Stimulated activated CD4-positive, alpha-beta T cell treated with anti-CD3 and anti-CD28 coated beads, Interleukin-15, amount 100 ng/mL, for 24 hours (primary cell): ENCODE results near the gene EPX.

Experiments used
- DNase-seq: peaks from one replicate; pipeline ENCODE4 v3.0.0-alpha.2; 2020

Gene EPX

DNA sequence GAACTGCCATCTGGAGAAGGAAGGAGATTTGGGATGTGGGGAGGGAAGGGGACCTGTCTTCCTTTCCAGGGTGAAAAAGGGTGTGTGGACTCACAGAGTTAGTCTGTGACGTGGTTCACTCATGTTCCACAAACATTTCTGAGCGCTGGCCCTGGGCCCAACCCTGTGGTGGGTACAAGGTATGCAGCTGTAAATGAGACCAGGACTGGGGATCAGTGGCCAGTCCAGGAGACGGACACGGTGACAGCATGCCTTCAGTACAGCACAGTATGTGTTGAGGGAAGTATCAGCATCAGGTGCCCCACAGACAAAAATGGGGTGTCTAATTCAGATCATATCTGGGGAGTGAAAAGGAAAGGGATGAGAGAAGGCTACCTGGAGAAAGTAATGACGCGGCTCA, 5.5 kb upstream of the EPX start:
- DNase-seq: no peak

DNA sequence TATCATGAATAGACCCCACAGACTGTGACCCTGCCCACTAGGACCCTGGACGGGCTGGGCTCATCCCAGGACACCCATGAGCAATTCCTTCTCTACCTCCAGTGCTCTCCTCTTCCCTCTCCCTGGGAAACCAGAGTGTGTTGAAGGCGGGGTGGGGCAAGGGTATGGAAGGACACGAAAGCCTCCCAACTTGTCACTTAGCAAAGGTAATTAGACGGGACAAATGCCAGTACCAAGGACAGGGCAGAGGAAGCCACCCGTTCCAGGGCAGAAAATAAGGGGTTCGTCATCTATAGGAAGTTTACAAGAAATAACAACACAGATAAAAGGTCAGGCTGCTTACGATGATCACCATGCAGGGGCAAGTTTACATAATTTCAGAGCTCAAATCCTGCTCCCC, 4.9 kb upstream of the EPX start:
- DNase-seq: no peak

DNA sequence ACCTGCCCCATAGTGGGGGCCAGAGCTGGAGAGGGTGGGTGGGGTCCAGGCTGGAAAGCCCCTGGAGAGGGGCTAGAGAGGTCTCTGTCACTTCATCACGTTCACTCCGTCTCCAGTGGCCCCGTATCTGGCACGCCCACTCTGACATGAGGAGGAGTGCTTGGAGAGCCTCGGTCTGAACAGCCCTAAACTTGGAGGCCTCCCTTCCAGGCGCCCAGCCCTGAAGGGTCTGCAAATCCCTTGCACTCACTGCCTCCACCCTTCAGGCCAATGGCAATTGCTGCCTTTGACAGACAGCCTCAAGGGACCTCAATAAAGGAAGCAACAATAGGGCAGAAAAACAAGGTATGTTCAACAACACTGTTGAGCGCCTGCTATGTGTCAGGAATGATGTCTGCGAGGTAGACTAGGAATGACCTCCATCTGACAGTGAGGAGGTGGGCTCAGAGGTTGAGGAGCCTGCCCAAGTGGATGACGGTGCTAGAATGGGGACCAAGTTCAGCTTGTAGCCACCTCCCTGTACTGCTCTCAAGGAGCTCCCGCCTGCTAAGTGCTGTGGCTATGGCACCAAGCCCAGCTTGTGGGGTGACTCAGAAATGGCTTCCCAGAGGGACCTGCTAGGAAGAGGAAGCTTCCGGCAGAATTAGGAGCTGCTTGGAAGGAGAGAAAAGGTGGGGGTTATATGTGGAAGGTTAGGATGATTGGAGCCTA, 2.9 kb upstream of the EPX start:
- no peak for DNase-seq

DNA sequence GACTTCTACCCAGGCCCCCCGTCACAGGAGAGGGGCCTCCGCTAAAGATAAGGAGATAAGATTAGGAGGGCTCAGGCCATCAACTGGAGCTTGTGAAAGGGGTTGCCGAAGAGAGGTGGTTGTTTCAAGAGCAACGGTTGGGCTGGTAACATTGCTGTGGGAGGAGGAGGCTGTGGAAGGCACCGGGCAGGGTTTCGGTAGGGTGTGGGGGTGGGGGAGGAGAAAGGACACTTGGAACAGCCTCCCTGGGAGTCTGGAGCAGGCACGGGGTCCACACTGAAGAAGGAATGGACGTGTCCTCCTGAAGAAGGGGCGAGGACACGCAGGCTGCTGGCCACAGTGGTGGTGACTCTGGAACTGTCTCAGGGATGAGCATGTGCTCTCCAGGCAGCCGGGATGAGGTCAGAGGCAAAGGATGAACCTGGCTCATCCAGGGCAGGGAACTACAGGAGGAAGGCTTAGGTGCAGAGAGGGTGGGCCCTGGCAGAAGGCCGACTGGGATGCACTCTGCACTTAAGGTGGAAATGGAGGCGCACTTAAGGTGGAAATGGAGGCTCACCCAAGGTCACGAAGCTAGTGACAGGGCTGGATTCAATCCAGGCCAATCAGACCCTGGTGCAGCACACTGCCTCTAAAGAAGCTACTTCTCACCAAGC, 1.2 kb upstream of the EPX start:
- DNase-seq: no peak

DNA sequence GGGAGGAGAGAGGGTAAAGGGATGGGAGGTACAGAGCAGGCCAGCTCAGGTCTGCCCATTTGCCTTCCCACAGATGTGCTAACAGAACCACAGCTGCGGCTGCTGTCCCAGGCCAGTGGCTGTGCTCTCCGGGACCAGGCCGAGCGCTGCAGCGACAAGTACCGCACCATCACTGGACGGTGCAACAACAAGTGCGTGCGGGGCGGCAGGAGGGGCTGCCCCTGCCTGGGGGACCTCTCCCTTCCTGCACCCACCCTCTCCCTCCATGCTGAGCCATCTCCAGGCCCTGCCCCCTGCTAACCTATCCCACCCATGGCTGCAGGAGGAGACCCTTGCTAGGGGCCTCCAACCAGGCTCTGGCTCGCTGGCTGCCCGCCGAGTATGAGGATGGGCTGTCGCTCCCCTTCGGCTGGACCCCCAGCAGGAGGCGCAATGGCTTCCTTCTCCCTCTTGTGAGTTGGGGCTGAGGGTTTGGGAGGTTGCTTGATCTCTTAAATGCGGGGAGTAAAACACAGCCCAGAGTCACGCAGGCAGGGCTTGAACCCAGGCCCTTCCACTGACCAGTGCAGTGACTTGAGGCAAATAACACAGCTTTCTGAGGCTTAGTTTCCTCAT, 1.2 kb downstream of the EPX start:
- DNase-seq: no peak

DNA sequence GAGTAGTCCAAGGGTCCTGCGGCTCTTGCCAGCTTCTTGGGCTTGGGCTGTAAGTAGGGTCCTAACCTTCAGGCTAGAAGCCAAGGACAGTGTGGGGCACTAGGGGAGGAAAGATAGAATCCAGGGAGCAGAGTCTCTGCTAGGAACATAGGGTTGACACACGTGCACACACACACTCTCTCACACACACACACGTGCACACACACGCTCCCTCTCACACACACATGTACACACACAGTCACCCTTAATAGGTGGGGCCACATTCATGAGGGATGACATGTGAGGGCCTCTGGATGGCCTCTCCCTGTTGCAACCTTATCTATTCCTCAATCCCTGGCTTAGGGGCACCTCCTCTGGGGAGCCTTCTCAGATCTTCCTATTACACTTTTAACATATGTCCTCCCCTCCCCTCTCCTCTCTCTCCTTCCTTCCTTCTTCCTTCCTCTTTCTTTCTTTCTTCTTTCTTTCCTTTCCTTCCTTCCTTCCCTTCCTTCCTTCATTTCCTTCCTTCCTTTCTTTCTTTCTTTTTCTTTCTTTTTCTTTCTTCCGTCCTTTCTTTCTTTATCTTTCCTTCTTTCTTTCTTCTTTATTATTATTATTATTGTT, 3.1 kb downstream of the EPX start:
- no peak for DNase-seq

DNA sequence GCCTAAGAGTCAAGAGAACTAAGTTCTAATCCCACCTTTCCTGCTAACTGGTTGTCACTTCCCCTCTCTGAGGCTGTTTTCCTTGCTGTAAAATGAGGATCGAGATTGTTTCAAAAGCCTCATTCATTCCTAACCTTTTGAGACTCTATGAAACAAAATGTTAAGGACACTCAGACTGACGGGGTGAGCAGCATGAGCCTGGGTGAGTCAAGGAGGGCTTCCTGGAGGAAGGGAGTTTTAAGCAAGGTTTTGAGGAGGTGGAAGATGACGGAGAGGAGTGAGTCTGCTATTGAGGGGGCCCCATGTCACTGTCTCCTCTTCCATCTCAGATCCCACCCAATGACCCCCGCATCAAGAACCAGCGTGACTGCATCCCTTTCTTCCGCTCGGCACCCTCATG, 4.1 kb downstream of the EPX start:
- no peak for DNase-seq

DNA sequence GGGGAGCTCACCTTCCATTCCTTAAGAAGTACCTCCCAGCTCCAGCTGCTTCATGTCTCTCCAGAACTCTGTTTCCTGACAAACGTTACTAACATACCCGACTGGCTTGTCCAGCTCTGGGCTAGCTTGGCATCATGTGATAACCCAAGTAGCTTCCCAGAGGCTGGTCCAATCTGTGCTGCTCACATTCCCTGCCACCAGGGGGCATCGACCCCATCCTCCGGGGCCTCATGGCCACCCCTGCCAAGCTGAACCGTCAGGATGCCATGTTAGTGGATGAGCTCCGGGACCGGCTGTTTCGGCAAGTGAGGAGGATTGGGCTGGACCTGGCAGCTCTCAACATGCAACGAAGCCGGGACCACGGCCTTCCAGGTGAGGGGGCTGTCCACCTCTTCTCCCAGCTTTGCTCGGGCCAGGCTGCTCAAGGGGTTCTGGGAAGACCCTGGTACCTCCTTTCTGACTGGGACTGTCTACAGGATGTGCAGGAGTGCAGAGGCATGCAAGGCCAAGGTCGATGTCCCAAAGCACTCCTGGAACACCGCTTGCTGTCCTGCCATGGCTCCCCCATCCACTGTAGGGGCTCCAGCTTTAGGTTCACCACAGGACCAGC, 7.6 kb downstream of the EPX start:
- peak; percentile 76 for DNase-seq

DNA sequence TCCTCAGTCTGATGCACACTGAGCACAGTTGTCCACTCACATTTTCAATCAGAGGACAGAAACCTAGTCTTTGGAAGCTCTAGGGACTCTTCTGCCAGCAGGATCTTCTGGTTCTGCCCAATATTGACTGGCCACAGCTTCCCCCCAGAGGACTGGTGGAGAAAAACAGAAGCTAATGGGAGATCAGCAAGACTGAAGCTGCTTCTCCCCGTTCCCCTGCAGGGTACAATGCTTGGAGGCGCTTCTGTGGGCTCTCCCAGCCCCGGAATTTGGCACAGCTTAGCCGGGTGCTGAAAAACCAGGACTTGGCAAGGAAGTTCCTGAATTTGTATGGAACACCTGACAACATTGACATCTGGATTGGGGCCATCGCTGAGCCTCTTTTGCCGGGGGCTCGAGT, 10.3 kb downstream of the EPX start:
- no peak for DNase-seq

DNA sequence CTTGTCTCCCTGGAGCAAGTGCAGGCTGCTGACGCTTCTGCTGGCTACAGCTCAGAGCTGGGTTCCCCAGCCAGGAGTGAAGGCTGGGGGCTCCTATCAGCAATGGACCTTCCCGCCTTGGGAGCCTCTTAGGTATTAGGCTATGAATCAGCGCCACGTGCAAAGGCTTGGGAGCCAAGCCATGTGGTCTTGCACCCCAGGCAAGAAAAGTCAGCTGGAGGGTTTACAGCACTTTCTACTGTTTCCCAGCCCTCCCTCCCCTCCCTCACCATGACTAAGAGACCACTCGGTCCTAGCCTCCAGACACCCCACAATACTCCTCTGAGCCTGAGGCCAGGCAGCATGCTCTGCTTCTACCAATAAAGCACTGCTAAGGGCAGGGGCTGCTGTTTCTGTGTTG, 12.3 kb downstream of the EPX start:
- no peak for DNase-seq

DNA sequence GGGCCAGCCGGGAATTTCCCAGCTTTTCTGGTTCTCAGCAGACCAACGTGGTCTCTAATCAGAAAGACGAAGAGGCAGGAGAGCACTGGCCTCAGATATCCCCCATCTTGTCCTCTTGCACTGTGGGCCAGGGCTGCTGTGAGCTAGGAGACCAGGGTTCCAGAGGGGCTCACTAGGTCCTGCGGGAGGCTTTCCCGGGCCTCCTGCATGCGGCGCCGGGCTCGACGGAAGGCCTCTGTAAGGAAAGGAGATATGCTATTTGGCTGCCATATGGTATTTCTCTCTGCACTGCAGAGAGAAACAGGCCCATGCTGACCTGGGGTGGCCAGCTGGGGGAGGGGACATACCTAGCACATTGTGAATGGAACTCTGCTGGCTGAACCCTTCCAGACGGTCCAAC, 13.4 kb downstream of the EPX start:
- DNase-seq: no peak

DNA sequence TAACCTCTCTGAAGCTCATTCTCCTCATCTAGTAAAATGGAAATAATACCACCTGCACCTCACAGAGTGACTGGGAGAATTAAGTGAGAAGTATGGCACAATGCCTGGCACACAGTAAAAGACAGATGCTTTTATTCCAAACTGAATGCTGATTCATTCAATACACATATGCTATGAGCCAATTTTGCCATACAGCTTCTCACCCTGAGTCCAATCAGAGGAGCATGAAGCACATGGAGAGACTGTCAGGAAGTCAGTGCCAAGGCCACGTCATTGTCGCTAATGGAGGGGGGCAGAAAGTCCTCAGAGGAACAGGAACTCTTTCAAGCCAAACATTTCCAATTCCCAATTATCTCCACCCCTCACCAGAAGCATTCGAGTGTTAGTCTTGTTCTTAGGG, 14.9 kb downstream of the EPX start:
- DNase-seq: no peak

DNA sequence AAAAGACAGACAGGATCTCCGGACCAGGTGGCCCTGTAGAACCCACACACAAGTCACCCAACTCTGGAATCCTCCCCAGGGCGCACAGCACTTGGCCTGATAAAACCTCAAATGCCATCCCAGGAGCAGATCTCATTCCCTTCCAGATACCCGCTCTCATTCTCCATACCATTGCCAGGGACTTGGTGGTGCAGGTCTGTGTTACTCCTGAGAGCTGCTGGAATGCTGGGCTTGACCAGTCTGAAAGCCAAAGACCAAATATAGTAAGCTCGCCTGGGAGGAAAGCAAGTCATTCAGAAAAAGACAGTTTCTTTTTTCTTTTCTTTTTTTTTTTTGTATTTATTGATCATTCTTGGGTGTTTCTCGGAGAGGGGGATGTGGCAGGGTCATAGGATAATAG, 15.8 kb downstream of the EPX start:
- no peak for DNase-seq

DNA sequence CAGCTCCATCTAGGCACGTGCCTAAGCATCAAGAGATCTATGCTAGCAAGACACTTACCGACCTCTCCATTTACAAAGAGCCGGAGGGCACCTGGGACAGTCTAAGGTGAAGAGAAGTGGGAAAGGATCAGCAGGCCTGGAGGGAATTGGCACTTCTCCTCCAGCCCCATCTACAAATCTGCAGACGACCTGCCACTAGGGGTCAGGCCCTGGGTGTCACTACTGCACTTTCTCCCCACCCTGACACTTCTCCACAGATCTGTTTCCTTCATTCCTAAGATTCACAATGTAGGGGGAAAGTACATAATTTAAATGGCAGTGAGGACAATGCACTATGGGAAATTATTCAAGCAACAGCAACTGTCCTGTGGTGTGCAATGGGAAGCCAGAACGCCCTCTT, 18.4 kb downstream of the EPX start:
- no peak for DNase-seq

DNA sequence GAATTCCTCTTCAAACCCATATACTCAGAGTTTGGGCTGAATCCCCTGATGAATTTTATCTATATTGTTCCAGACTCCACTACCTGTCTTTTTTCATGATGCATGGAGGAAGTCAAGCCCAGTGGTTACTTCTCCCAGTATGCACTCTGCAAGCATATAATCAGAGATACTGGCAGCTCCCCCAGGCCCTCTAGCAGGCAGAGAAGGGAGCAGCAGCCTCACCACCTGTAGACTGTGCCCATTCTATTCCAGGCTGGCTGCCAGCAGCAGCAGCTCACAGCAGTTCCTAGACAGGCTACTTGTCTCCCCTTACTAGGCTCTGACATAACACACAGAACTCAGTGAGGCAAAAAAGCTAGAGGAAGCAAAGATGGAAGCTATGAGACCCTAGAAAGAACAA, 23.2 kb downstream of the EPX start:
- DNase-seq: no peak

DNA sequence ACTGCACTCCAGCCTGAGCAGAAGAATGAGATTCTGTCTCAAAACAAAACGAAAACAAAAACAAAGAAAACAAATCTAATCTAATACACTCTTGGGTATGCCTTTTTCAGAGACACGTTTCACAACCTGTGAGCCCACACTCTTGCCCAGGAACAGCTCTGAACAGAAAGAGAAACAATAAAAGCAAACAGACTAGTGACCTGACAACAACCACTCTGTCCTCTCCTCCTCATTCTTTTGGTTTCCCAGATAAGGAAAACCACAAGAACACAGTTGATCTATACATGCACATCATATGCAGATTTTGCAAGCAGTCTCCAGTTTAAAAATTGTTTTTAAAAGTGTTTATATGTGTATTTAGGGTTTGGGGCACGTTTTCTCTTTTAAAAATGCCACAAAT, 25.2 kb downstream of the EPX start:
- no peak for DNase-seq

DNA sequence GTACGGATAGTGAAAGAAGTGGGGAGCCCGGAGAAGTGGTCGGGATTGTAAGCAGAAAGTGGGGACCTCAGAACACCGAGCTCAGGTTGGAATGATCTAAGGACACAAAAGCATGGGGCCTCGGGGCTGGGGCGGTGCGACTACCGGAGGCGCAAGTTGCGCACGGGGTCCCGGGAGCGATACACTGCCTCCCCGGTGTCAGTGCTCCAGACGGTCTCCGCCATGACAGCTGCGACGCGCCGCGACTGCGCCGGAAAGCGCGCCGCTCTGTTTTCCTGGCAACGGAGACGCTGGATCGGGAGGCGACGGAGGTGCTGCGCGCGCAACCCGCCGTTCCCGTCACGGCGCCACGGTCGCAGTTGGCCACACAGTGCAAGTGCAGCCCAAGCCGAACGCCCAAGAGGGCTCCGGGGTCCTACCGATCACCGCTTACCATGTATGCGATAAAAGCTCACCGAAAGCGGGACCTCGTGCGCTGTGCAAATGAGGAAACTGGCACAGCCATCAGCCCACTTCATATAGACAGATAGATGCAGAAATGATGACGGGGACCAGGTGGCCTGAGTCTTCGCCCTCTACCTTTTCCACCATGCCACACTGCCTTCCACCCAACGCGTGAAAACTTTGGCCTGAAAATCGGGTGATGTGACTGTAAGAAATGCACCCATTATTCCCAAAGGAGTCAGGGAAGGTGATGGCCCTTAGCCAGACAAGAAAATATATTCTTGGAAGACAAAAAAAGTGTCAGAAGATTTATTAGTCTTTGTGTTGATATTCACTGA, 26.7 kb downstream of the EPX start, which contains the start of gene MKS1:
MKS1 (minus strand) TSS at position 249 of the 782 bp plus-strand sequence; CDS start at position 224, 25 bp downstream.
- peak; percentile 97 for DNase-seq

DNA sequence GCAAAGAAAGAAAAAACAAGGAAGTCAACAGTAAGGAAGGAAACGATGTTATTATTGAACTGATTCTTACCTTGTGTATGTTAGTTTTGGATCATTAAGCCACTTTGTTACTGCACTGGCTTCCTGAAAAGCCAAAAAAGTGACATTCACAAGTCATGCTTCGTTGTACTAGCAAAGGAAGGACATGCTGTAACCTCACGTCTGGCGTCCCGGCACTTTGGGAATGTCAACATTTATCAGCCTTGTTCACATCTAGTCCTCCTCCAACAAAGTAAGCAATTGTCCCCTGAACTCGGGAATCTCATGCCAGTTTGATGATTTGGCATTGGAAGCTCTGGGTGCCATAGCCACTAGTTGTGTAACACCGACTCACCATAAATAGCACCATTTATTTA, 27.3 kb downstream of the EPX start:
- no peak for DNase-seq

DNA sequence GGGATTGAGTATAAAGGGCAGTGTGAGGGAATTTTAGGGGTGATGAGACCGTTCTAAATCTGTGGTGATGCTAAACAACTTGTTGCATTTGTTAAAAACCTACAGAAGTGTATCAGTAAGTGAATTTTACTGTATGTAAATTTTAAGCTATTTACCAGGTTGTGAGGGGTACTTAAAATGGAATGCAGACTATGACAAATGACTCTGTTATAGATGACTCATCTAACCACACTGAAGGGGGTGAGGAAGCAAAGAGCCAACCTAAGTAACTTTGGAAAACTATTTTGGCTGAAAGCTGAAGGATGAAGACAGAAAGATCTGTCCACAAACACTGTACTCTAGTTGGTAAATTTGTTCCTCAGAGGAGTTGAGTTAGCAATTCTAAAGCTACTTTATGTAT, 31.8 kb downstream of the EPX start:
- DNase-seq: no peak

DNA sequence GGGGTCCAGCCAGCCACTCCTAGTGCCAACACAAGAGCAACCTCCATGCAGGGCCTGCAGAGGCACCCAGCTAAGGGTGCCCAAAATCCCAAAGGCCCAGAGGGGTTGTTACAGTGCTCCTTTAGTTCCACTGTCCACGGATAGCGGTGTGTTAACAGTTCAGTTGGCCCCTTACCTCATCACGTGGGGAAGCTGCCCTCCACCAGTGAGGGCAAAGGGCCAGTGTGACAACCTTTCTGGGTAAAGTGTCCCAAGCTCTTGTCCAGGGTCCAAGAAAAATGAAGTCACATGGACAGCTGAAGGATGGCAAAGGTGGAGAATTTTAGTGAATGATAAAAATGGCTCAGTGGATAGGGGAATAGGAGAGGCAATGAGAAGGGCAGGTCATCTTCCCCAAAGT, 35.2 kb downstream of the EPX start:
- no peak for DNase-seq

DNA sequence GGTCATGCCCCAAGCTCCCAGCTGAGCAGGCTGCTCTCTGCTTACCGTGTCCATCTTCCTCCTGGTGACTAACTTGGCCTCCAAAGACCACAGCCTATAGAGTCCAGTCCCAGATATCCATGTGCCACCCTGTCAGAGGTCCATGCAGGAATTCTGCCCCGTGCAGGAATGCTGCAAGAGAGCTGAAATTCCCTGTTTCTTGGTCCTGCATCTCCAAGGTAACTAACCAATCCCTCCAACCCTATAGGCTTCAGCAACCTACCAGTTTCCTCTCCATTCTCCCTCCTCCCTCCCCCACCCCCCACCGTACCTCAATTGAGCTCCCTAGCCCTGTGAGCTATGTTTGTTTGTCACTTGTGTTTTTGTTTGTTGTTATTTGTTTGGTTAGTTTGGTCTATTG, 36.2 kb downstream of the EPX start:
- no peak for DNase-seq

DNA sequence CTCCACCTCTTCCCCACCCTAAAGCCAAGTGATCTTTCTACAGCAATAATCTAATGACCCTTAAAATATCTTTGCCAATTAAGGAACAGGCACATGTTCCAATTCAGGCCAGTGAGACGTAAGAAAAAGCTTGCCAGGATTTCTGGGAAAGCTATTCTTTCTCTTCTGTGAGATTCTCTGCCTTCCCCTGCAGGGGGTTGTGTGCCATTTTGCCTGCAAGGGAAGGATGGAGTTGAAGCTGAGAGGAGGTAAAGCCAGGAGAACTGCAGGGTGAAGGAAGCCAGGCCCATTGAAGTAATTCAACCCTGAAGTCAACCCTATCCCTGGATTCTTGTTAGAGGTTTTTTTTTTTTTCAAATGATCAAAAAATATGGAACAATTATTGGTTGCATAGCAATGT, 36.9 kb downstream of the EPX start:
- no peak for DNase-seq

DNA sequence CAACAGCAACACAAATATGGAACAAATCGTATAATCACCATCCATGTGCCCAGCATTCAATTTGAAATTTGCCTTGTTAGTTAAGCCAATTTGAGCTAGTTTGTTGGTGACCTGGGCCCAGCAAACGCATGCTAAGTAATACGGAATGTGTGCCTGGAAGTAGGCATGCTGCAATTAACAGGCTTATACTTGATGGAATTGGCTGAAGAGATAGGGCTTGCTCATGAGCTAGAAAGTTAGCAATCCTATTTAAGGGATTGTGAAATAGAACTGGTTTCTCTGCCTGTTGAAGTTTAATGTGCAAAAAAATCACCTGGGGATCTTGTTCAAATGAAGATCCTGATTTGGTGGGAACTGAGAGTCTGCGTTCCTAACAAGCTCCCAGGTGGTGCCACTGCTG, 37.4 kb downstream of the EPX start:
- no peak for DNase-seq
